SK-N-MC (cell line): Measurements from ENCODE around the gene MAP3K8.

Experiments
- EZH2 ChIP-seq: fragments of 200-600 bp; sonication (generic); IDR thresholded peaks from one replicate; pipeline ENCODE4 v1.6.1; 2017; ENCODE audit warnings: antibody characterized with exemption
- POLR2AphosphoS5 ChIP-seq: IDR thresholded peaks from 2 replicates; pipeline ENCODE4 v1.6.1; 2012; ENCODE audit warnings: mild to moderate bottlenecking, low read depth, low read length, borderline replicate concordance

- TF ChIP-seq EZH2, result no peak
- no peak for TF ChIP-seq POLR2AphosphoS5
These were observed 20.0 kb downstream of the MAP3K8 start for GRCh38 chr10:30453764-30454527.
